Caco-2 (cell line): ENCODE measurements around the gene AP2M1. TPM values are rescaled to one million over a fixed set of nuclear protein-coding genes. Genes with fewer than 3 reads are reported as not detected.

Experiments
- BruUV-seq: library from RNA; stranded (reverse); fragments of 400-500 nt; replicated peaks from 2 replicates; lab custom pipeline; 2021; lab: Mats Ljungman, UMichigan
- CTCF ChIA-PET: fragments of 300-600 bp; sonication (Branson Sonifier 250); formaldehyde crosslinking; loops from one replicate; lab custom pipeline; 2022; ENCODE audit warnings: antibody characterized with exemption; lab: Charles Lee
- POLR2A ChIA-PET: fragments of 300-600 bp; sonication (Branson Sonifier 250); formaldehyde crosslinking; loops from one replicate; lab custom pipeline; 2022; ENCODE audit warnings: antibody characterized with exemption; lab: Charles Lee
- DNase-seq, 2 experiments: peaks; one replicate each; pipeline versions ENCODE4 v3.0.0 to v3.0.0-alpha.2; 2020 to 2022
- H3K27me3 ChIP-seq: replicated peaks from 2 replicates; pipeline ENCODE4 v1.6.0; 2011; ENCODE audit warnings: low read length; ENCODE audit not compliant: control insufficient read depth, insufficient read depth
- H3K36me3 ChIP-seq: 2 replicates; pipeline ENCODE4 v1.5.1; 2011; ENCODE audit warnings: low read length; ENCODE audit not compliant: control insufficient read depth, insufficient read depth
- H3K4me1 ChIP-seq: fragments of 250-450 bp; sonication (Bioruptor Pico); 2 replicates; pipeline ENCODE4 v1.5.1; 2020; ENCODE audit warnings: mild to moderate bottlenecking
- H3K4me3 ChIP-seq: 2 replicates; pipeline ENCODE4 v1.5.1; 2011; ENCODE audit warnings: low read depth, mild to moderate bottlenecking, control low read depth, low read length
- H3K9me3 ChIP-seq: fragments of 250-450 bp; sonication (Bioruptor Pico); 2 replicates; pipeline ENCODE4 v1.5.1; 2020; ENCODE audit warnings: mild to moderate bottlenecking, moderate library complexity
- H3K27ac Mint-ChIP-seq: one replicate; pipeline ENCODE4 v1.8.0; 2022; ENCODE audit warnings: mixed read lengths; ENCODE audit not compliant: unreplicated experiment
- H3K27me3 Mint-ChIP-seq: one replicate; pipeline ENCODE4 v1.8.0; 2022; ENCODE audit warnings: mixed read lengths; ENCODE audit not compliant: insufficient read depth, unreplicated experiment
- H3K36me3 Mint-ChIP-seq: one replicate; pipeline ENCODE4 v1.8.0; 2022; ENCODE audit warnings: mild to moderate bottlenecking, mixed read lengths; ENCODE audit not compliant: insufficient read depth, unreplicated experiment
- H3K4me1 Mint-ChIP-seq: one replicate; pipeline ENCODE4 v1.8.0; 2022; ENCODE audit warnings: low read depth, mixed read lengths; ENCODE audit not compliant: unreplicated experiment
- H3K4me3 Mint-ChIP-seq: one replicate; pipeline ENCODE4 v1.8.0; 2022; ENCODE audit warnings: mild to moderate bottlenecking, moderate library complexity, mixed read lengths; ENCODE audit not compliant: unreplicated experiment
- H3K9me3 Mint-ChIP-seq: one replicate; pipeline ENCODE4 v1.8.0; 2022; ENCODE audit warnings: mixed read lengths; ENCODE audit not compliant: unreplicated experiment
- intact Hi-C: fragments of 100-400 bp; cut with micrococcal nuclease; formaldehyde crosslinking; loops from one replicate; pipeline ENCODE4 v1.10.0; 2022; ENCODE audit not compliant: unreplicated experiment
- total RNA-seq: library from RNA; stranded (reverse); gene quantifications from 2 replicates; pipeline ENCODE4 v1.2.3, GENCODE V29; 2022
- TF ChIP-seq, protein P1 (sequence below), 2 experiments: fragments of 200-600 bp in 1 of 2; IDR thresholded peaks; 1 replicate in 1 of 2; 2 replicates in 1 of 2; pipeline versions ENCODE4 v1.5.1 to v1.8.0; 2011 to 2022; ENCODE audit warnings: antibody characterized with exemption in 1 of 2, control low read depth in 1 of 2, inconsistent platforms in 1 of 2, low read depth in 1 of 2, low read length in 1 of 2, mild to moderate bottlenecking in 1 of 2, moderate library complexity in 1 of 2; ENCODE audit not compliant: insufficient read depth in 1 of 2, severe bottlenecking in 1 of 2, unreplicated experiment in 1 of 2

The AP2M1 gene
- total RNA-seq, 1 experiment from 2014 or later = 214 TPM

DNA sequence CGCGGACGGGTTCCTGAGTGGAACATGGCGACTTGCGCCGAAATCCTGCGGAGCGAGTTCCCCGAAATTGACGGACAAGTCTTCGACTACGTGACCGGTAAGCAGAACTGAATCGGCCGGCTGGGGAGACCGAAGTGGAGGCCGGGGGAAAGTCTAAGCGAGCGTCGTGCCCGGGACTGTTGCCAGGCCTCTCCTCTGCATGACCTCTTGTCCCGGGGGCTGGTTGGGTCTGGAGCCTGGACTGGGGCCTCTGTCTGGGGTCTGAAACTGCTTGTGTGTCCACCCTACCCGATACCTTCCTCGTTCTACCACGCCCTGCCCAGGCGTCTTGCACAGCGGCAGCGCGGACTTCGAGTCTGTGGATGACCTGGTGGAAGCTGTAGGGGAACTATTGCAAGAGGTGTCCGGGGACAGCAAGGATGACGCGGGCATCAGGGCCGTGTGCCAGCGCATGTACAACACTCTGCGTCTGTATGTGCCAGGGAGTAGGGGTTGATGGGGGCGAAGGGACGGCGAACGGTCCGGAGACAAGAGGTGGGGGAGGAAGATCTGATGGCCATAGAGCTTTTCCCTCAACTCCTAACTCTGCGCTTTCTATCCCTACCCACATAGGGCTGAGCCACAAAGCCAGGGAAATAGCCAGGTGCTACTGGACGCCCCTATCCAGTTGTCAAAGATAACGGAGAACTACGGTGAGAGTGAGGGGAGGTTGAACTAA lies 11.7 kb downstream of the AP2M1 start, which contains the start of gene ABCF3:
Gene ABCF3 (plus strand): TSS at position 16 of the 718 bp plus-strand sequence. CDS start 9 bp downstream, at position 25.
- H3K27me3 Mint-ChIP-seq = no peaks in the 10 kb centered on the region
- no peaks in the 10 kb centered on the region for H3K9me3 ChIP-seq
- peak within 1 kb of the TSS; percentile 86 for H3K4me3 Mint-ChIP-seq
- H3K27ac Mint-ChIP-seq = peak within 1 kb of the TSS; percentile 96
- H3K27me3 ChIP-seq = no peaks in the 10 kb centered on the region
- intact Hi-C loops = loop anchor here (2.0 kb wide), 1 partner anchor 42 kb away; the partner anchor contains the start of gene VWA5B2
- 0 out of 2 replicates have a peak, but pooled peaks cover 8% of the 10 kb centered on the region for H3K4me1 ChIP-seq
- ChIA-PET POLR2A (interaction anchor here (0.5 to 1.4 kb wide), 9 partner anchors 11 to 168 kb away, joined by 3 to 8 read pairs (median 4); partner anchors contain the start of genes ABCC5, AP2M1 and EIF2B5), CTCF (interaction anchor here (0.9 to 1.0 kb wide), 2 partner anchors 9 to 41 kb away, joined by 3 to 4 read pairs; no protein-coding TSS in a partner anchor)
- peaks cover 68% of the 10 kb centered on the region for H3K36me3 Mint-ChIP-seq
- H3K36me3 ChIP-seq = peaks cover 3% of the 10 kb centered on the region; the same call in 1 of the 2 replicates
- no peak for DNase-seq
- H3K4me1 Mint-ChIP-seq = peaks cover 15% of the 10 kb centered on the region
- H3K9me3 Mint-ChIP-seq = no peaks in the 10 kb centered on the region
- no TSS peak for BruUV-seq
- TF ChIP-seq, protein P1, sequence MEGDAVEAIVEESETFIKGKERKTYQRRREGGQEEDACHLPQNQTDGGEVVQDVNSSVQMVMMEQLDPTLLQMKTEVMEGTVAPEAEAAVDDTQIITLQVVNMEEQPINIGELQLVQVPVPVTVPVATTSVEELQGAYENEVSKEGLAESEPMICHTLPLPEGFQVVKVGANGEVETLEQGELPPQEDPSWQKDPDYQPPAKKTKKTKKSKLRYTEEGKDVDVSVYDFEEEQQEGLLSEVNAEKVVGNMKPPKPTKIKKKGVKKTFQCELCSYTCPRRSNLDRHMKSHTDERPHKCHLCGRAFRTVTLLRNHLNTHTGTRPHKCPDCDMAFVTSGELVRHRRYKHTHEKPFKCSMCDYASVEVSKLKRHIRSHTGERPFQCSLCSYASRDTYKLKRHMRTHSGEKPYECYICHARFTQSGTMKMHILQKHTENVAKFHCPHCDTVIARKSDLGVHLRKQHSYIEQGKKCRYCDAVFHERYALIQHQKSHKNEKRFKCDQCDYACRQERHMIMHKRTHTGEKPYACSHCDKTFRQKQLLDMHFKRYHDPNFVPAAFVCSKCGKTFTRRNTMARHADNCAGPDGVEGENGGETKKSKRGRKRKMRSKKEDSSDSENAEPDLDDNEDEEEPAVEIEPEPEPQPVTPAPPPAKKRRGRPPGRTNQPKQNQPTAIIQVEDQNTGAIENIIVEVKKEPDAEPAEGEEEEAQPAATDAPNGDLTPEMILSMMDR (IDR thresholded peaks at IDR 0.05; ENCODE audit: insufficient read depth in 1 of 2, low read depth in 1 of 2, low read length in 1 of 2, severe bottlenecking in 1 of 2, unreplicated experiment in 1 of 2) = no peak
- peak within 1 kb of the TSS; percentile 95 for H3K4me3 ChIP-seq

DNA sequence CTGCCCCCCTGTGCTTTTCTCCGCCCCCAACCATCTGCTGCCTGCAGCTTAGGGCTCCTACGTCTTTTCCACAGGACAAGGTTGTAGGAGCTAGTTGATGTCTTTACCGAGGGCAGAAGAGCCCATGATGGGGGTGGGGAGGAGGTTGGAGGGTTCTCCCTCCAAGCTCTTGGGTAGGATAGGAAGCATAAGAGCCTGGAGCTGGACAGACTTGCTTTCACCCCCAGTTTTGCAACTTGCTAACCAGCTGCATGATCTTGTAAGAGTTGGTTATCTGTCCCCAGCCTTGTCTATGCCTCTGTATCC lies 12.2 kb downstream of the AP2M1 start:
- intact Hi-C loops = loop anchor here (2.0 kb wide), 1 partner anchor 42 kb away; the partner anchor contains the start of gene VWA5B2
- TSS peak; percentile 53 for BruUV-seq
- H3K9me3 Mint-ChIP-seq = no peaks in the 10 kb centered on the region
- no peaks in the 10 kb centered on the region for H3K27me3 ChIP-seq
- peaks cover 15% of the 10 kb centered on the region for H3K4me1 Mint-ChIP-seq
- H3K36me3 Mint-ChIP-seq = peaks cover 67% of the 10 kb centered on the region
- peak overlapping the region; percentile 86 for H3K4me3 Mint-ChIP-seq
- H3K4me1 ChIP-seq = 0 out of 2 replicates have a peak, but pooled peaks cover 8% of the 10 kb centered on the region
- peaks cover 1% of the 10 kb centered on the region; the same call in 1 of the 2 replicates for H3K36me3 ChIP-seq
- no peaks in the 10 kb centered on the region for H3K9me3 ChIP-seq
- CTCF ChIA-PET = no interaction called here
- POLR2A ChIA-PET = interaction anchor here (0.5 to 1.1 kb wide), 2 partner anchors 10 to 48 kb away, joined by 3 to 6 read pairs; no protein-coding TSS in a partner anchor
- no peaks in the 10 kb centered on the region for H3K27me3 Mint-ChIP-seq
- TF ChIP-seq, protein P1 (IDR thresholded peaks at IDR 0.05; ENCODE audit: insufficient read depth in 1 of 2, low read depth in 1 of 2, low read length in 1 of 2, severe bottlenecking in 1 of 2, unreplicated experiment in 1 of 2) = no peak
- no peak for DNase-seq
- H3K27ac Mint-ChIP-seq = peak overlapping the region; percentile 96
- H3K4me3 ChIP-seq = peak overlapping the region; percentile 95

DNA sequence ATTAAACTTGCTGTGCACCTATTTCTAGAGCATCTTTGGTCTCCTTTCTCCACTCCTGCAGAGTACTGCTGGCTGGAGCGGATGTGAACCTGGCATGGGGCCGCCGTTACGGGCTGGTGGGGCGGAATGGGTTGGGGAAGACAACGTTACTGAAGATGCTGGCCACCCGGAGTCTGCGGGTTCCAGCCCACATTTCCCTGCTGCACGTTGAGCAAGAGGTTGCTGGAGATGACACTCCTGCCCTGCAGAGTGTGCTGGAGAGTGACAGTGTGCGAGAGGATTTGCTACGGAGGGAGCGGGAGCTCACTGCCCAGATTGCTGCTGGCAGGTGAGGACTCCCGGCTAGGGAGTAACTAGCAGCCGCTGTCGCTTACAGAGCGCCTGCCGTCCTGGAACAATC lies 13.4 kb downstream of the AP2M1 start:
- H3K36me3 ChIP-seq = 0 out of 2 replicates have a peak, but pooled peaks cover 1% of the 10 kb centered on the region
- intact Hi-C loops = no loop called here
- ChIA-PET CTCF (no interaction called here), POLR2A (no interaction called here)
- Mint-ChIP-seq H3K4me3 (no peak overlapping the region), H3K36me3 (peaks cover 70% of the 10 kb centered on the region), H3K27me3 (no peaks in the 10 kb centered on the region), H3K27ac (no peak overlapping the region), H3K4me1 (peaks cover 15% of the 10 kb centered on the region), H3K9me3 (no peaks in the 10 kb centered on the region)
- H3K27me3 ChIP-seq = no peaks in the 10 kb centered on the region
- no peak overlapping the region for H3K4me3 ChIP-seq
- BruUV-seq = no TSS peak
- H3K4me1 ChIP-seq = 0 out of 2 replicates have a peak, but pooled peaks cover 8% of the 10 kb centered on the region
- no peak for DNase-seq
- no peaks in the 10 kb centered on the region for H3K9me3 ChIP-seq
- TF ChIP-seq, protein P1 (IDR thresholded peaks at IDR 0.05; ENCODE audit: insufficient read depth in 1 of 2, low read depth in 1 of 2, low read length in 1 of 2, severe bottlenecking in 1 of 2, unreplicated experiment in 1 of 2) = no peak
